GM10266 (cell line): ENCODE data around the gene PTTG1.

Source experiments
- DNase-seq: peaks from one replicate; pipeline ENCODE4 v3.0.0; 2012; ENCODE audit errors: extremely low spot score
- TF ChIP-seq, protein P1 (sequence below): IDR thresholded peaks from 2 replicates; pipeline ENCODE4 v1.5.1; 2012; ENCODE audit warnings: mild to moderate bottlenecking, low read depth; ENCODE audit not compliant: control insufficient read depth, insufficient read depth; ENCODE audit errors: missing control alignments

PTTG1 gene

DNA sequence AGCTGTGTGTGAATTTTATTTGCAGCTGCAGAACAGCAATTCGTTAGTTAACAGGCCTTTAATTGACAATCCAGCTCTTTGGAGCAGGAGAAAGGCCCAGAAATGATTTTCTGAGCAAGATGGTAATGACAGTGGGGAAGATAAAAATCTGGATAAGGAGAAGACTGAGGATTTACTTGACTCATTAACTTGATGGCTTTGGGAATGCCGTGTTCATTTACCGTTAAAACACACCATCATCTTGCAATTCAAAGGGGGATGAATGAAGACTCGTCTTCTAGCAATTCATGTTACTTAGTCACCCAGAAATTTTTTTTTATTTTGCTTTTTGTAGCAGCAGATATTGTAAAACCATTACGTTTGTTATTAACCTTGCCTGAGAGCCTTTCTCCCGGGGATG lies 52.0 kb downstream of the PTTG1 start:
- no peak for DNase-seq
- TF ChIP-seq, protein P1, sequence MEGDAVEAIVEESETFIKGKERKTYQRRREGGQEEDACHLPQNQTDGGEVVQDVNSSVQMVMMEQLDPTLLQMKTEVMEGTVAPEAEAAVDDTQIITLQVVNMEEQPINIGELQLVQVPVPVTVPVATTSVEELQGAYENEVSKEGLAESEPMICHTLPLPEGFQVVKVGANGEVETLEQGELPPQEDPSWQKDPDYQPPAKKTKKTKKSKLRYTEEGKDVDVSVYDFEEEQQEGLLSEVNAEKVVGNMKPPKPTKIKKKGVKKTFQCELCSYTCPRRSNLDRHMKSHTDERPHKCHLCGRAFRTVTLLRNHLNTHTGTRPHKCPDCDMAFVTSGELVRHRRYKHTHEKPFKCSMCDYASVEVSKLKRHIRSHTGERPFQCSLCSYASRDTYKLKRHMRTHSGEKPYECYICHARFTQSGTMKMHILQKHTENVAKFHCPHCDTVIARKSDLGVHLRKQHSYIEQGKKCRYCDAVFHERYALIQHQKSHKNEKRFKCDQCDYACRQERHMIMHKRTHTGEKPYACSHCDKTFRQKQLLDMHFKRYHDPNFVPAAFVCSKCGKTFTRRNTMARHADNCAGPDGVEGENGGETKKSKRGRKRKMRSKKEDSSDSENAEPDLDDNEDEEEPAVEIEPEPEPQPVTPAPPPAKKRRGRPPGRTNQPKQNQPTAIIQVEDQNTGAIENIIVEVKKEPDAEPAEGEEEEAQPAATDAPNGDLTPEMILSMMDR: no peak

DNA sequence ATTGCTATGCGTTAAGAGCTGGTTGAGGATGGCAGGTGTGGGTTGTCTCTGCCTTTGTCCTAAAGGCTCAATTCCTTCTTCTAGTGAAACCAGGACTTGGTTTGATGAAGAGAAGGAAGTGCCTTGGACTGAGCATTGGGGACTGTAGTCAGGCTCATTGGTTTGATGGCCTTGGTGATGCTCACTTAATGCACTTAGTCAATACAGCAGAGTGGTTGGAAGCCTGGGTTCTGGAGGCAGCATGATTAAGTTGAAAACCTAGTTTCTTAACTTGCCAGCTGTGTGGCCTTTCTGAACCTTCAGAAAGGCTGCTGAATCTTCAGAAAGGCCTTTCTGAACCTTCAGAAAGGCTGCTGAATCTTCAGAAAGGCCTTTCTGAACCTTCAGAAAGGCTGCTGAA lies 52.4 kb downstream of the PTTG1 start:
- TF ChIP-seq, protein P1: no peak
- no peak for DNase-seq

DNA sequence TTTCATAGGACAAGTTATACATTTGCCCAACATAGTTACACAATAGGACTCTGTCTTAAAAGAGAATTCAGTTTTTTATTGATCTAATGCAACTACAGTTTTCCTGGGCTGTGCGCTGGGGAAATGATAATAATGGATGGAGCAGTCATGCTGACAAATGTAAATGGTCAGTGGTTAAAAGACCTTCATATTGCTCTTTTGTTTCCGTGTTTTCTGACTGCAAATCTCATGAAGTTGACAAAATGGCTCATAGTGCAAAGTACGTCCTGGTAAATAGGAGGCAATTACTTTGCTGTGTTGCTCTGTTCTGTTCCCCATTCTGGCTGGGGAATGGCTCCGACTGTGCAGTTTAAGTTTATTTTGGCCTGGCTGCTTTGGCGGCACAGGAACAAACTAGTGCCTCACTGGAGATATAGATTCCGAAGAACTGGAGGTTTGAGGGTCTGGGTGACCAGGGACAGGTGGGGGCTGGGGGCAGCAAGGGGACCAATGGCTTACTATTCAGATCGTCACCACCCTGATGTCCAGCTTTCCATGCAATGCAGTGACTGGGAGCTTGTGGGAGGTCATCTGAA lies 54.3 kb downstream of the PTTG1 start:
- TF ChIP-seq, protein P1: no peak
- no peak for DNase-seq

DNA sequence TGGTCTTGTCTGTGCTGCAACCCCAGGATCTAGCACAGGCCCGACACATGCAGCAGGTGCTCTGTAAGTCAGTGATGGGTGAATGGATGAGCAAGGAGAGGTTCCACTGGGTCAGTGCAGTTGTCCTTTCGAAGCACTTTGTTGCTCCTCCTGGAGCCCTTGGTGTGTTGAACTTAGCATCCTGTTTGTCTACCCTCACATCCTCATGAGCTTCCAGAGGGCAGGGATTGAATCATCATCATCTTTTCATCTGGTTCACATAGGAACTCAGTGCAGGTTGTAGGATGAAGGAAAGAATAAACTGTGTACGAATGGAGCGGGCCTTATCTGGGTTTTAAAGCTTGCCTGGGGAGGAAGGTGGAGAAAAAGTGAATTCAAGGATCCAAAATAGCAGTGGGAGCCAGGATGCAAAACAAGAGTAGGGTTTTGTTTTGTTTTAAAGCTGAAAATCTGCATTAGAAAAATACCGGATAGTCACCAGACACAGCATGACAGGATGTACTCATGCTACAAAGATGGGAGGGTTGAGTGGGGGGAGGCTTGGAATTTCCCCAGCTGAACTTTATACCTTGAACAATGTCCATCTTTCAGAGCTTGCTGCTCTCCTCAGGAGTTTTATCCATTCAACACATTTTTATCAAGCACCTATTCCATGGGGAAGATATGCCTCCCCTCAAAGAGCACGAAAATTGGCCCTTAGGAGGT lies 55.8 kb downstream of the PTTG1 start:
- DNase-seq: no peak
- TF ChIP-seq, protein P1: no peak

DNA sequence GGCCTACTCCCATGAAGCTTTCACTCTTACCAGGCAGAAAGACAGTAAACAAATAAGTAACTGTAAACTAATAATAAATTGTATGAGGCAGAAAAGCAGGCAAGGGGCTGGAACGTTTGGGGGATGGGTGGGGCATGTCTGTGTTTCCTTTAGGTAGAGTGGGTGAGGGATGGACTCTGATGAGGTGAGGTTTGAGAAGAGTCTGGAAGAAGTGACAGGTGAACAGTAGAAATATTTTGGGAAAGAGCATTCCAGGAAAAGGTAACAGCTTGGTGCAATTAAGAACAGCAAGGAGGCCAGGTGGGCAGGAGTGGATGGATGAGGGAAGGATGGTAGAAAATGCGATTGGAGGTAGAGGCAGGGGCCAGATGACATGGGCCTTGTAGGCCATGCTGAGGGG lies 56.5 kb downstream of the PTTG1 start:
- TF ChIP-seq, protein P1: no peak
- no peak for DNase-seq
